DND-41 (cell line): Measurements from ENCODE around the gene COX6B2.
A peak's percentile ranks its signal among the peaks of the same experiment; 100 is the strongest.

Experiments used
- CTCF ChIP-seq: IDR thresholded peaks from 2 replicates; pipeline ENCODE4 v1.5.1; 2012; ENCODE audit warnings: borderline replicate concordance, low read length, moderate library complexity, mild to moderate bottlenecking; ENCODE audit not compliant: poor library complexity, severe bottlenecking; ENCODE audit errors: extremely low read depth
- EZH2 ChIP-seq: IDR thresholded peaks from 3 replicates; pipeline ENCODE4 v1.6.1; 2012; ENCODE audit warnings: borderline replicate concordance, low read depth, mild to moderate bottlenecking, moderate library complexity, low read length, inconsistent platforms; ENCODE audit not compliant: severe bottlenecking

DNA sequence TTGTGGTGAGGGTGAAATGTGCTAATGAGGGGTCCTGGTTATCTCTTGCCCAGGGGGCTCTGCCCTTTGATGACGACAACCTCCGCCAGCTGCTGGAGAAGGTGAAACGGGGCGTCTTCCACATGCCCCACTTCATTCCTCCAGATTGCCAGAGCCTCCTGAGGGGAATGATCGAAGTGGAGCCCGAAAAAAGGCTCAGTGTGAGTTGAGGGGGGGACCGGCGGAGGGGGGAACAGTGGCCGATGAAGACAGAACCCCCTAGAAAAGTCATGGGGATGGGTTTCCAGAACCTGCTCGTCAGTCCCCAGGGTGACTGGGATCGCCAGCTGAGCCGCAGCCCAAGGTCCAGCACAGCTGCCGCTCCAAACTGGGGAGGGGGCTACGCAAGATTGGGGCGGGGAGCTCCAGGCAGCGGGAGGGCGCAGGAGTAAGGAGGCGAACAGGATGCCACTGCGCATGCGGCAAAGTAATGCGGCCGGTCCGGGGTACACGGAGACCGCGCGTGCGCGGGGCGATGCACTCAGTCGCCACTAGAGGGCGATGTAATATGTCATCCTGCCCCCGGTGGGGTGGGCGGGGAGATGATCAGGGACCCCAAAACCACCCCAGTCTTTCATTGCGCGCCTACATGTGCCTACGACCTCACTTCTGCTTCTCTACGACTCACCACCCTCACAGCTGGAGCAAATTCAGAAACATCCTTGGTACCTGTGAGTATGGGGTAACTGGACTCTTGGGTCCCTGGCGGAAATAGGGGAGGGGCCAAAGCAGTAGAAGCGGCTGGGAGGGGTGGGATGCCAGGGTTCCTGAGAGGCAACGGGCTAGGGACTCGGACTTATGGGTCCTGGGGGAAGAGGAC, 52.8 kb downstream of the COX6B2 start:
- TF ChIP-seq CTCF (peak; percentile 98), EZH2 (no peak)
